AG04450 (cell line): Measurements from ENCODE around the gene DLG3. TPM values are rescaled to one million over a fixed set of nuclear protein-coding genes. Genes with fewer than 3 reads are reported as not detected.

Source experiments
- CTCF ChIA-PET: fragments of 300-600, 350-600 bp; formaldehyde crosslinking; extraction: SDS; loops from one replicate; lab custom pipeline; 2022; ENCODE audit warnings: antibody characterized with exemption, inconsistent platforms; lab: Charles Lee
- POLR2A ChIA-PET: fragments of 350-600 bp; formaldehyde crosslinking; extraction: SDS; loops from one replicate; lab custom pipeline; 2021; ENCODE audit warnings: antibody characterized with exemption, inconsistent platforms; lab: Yijun Ruan, JAX
- DNase-seq: peaks from one replicate; pipeline ENCODE4 v3.0.0-alpha.2; 2011; ENCODE audit warnings: low read depth, low spot score
- H3K27ac ChIP-seq: one replicate; pipeline ENCODE4 v1.5.1; 2012; ENCODE audit warnings: low read depth, low read length, control low read depth
- H3K27me3 ChIP-seq: one replicate; pipeline ENCODE4 v1.6.0; 2012; ENCODE audit warnings: low read length; ENCODE audit not compliant: control insufficient read depth, insufficient read depth
- H3K4me3 ChIP-seq: 2 replicates; pipeline ENCODE4 v1.5.1; 2011; ENCODE audit warnings: mild to moderate bottlenecking, low read depth, low read length, control low read depth
- H3K9me3 ChIP-seq: 2 replicates; pipeline ENCODE4 v1.5.1; 2012; ENCODE audit warnings: low read length; ENCODE audit not compliant: control insufficient read depth, insufficient read depth
- CTCF ChIP-seq: IDR thresholded peaks from 2 replicates; pipeline ENCODE4 v1.5.1; 2011; ENCODE audit warnings: low read depth, low read length, control low read depth, inconsistent platforms
- polyA plus RNA-seq: library from polyadenylated mRNA; depleted of rRNA; stranded (reverse); fragments of >200 nt; gene quantifications from 2 replicates; pipeline ENCODE4 v1.2.3, GENCODE V29; 2011

DLG3 gene
- polyA plus RNA-seq, 1 experiment, result 29.2 TPM

GRCh38 chrX:70496491-70496890 lies 51.9 kb downstream of the DLG3 start:
- POLR2A ChIA-PET, result no interaction called here
- CTCF ChIA-PET, result no interaction called here

GRCh38 chrX:70497026-70497425 lies 52.4 kb downstream of the DLG3 start:
- H3K27me3 ChIP-seq, result no peaks in the 10 kb centered on the region
- ChIA-PET POLR2A (no interaction called here), CTCF (no interaction called here)
- H3K9me3 ChIP-seq, result no peaks in the 10 kb centered on the region
- no peak overlapping the region for H3K27ac ChIP-seq
- DNase-seq, result no peak
- no peak overlapping the region for H3K4me3 ChIP-seq
- no peak for TF ChIP-seq CTCF

More at GRCh38 chrX:70496491-70496890, 51.9 kb downstream of the DLG3 start:
- no peak for TF ChIP-seq CTCF
- no peak overlapping the region for H3K27ac ChIP-seq
- no peaks in the 10 kb centered on the region for H3K9me3 ChIP-seq
- no peak for DNase-seq
- H3K27me3 ChIP-seq, result no peaks in the 10 kb centered on the region
- no peak overlapping the region for H3K4me3 ChIP-seq

- TF ChIP-seq CTCF, result no peak
- POLR2A ChIA-PET, result no interaction called here
- no peak for DNase-seq
- Histone ChIP-seq H3K27ac (no peak overlapping the region), H3K9me3 (no peaks in the 10 kb centered on the region), H3K27me3 (no peaks in the 10 kb centered on the region), H3K4me3 (no peak overlapping the region)
- CTCF ChIA-PET, result no interaction called here
Observed at GRCh38 chrX:70498129-70498528, 53.5 kb downstream of the DLG3 start.

- no peak for TF ChIP-seq CTCF
- H3K4me3 ChIP-seq, result no peak overlapping the region
- ChIA-PET CTCF (no interaction called here), POLR2A (no interaction called here)
- no peaks in the 10 kb centered on the region for H3K9me3 ChIP-seq
- DNase-seq, result no peak
- no peaks in the 10 kb centered on the region for H3K27me3 ChIP-seq
- H3K27ac ChIP-seq, result no peak overlapping the region
Observed at GRCh38 chrX:70500826-70501225, 56.2 kb downstream of the DLG3 start.

GRCh38 chrX:70504772-70505450 lies 60.3 kb downstream of the DLG3 start:
- CTCF ChIA-PET, result interaction anchor here (1.5 kb wide), 1 partner anchor 49 kb away, joined by 4 read pairs; no protein-coding TSS in a partner anchor
- TF ChIP-seq CTCF, result no peak
- no peaks in the 10 kb centered on the region for H3K9me3 ChIP-seq
- POLR2A ChIA-PET, result no interaction called here
- H3K27ac ChIP-seq, result no peak overlapping the region
- H3K4me3 ChIP-seq, result no peak overlapping the region
- no peaks in the 10 kb centered on the region for H3K27me3 ChIP-seq
- no peak for DNase-seq
